HG03039 (cell line): ENCODE data around the gene TP53BP2.

Experiments
- ATAC-seq: cut with Tn5 transposase; IDR thresholded peaks from one replicate; pipeline ENCODE4 v1.9.1; 2021; ENCODE audit warnings: mild to moderate bottlenecking, moderate library complexity; ENCODE audit not compliant: unreplicated experiment

TP53BP2 gene

DNA sequence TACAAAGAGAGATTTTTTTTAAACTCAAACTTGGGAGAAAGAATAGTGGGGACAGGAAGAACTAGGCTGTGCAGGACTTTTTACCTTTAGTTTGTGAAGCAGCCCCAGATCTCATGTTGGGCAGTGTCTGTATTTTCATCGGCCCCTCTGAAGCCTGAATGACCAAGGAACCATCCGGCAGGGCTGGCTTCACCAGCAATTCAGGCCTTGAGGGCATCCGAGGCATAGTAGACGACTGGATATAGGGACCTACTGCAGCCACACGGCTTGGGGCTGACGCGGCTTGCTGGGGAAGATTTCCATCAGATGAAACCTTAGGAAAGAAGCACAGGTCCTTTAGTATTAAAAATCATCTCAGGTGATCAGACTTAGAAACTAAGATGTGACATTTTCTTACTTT is 43.7 kb downstream of the TP53BP2 start:
- ATAC-seq: no peak

GRCh38 chr1:223796210-223796609 is 49.5 kb downstream of the TP53BP2 start:
- no peak for ATAC-seq

DNA sequence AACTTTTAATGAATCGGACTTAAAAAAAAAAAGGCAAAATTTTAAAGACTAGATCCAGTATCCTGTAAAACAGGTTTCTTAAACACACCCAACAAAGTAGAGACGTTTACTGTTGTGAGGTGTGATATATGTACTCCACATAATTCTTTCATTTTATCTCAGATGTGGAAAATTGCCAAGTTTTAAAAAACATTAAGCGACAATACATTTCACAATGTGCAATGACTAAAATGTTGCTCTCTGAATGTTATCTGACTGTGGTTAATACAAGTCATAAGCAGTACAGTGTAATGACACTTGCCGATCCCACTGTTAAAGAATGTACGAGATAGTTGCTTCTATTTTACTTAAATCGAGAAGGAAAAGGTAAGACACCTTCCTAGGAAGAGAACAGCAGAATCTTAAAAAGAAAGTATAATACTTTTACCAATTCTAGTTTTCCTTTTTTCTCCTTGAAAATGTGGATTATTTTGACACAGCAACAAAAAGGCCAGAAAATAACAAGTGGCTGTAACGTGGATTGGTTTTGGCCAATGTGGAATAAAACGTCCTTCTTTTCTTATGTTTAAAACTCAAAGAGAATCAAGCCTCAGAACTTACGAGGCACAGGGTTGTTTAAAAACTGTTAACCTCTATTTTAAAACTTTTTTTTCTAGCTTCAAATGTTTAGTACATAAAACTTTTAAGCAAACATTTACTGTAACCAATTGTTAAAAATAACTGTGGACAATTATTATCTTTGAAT is 51.4 kb downstream of the TP53BP2 start:
- no peak for ATAC-seq

DNA sequence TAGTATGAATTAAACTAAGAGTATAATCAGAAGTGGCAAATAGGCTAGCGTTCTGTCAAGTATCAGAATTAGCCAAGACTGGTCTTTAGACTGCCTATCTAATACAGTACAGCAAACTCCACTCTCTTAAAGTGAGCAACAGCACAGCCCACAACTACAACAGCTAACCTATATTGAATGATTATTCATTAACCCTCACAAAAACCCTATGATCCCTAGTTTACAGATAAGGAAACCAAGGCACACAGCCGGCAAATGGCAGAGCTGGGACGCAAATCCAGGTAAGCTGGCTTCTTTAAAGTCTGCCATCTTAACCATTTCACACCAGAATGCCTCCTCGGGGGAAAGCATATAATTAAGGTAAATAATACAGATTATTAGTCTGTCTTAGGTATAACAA is 52.0 kb downstream of the TP53BP2 start:
- ATAC-seq: no peak

DNA sequence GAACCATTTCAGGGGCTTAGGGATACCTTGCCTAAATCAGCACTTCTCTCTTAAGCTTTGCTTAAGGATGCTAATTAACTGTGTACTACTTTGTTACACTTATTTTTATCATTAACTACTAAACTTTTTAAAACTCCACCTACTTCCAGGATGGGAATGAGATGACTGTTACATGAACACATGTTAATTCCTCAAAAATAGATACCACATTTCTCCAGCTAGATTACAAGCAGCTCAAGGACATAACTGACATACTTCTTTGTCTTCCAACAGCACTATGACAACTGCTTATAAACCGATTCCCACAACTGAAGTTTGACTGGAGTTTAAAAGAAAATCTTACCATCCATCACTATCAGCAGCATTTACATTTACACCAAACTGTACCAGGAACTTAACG is 53.7 kb downstream of the TP53BP2 start:
- no peak for ATAC-seq

- no peak for ATAC-seq
Observed at GRCh38 chr1:223788746-223789415, 56.9 kb downstream of the TP53BP2 start.

DNA sequence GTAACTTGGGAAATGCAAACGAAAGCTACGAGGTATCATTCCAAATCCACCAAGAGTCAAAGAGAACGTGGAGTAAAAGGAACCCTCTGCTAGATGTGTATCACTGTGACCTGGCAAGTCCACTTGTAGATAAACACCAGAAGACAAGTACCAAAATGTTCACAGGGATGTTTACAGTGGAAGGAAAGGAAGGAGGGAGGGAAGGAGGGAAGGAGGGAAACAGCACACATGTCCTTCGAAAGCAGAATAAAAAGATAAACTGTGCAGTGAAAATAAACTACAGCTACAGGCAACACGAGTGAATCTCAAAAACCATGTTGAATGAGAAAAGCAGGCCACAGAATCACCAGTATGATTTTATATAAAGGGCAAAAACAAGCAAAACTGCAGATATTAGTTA is 59.9 kb downstream of the TP53BP2 start:
- no peak for ATAC-seq

DNA sequence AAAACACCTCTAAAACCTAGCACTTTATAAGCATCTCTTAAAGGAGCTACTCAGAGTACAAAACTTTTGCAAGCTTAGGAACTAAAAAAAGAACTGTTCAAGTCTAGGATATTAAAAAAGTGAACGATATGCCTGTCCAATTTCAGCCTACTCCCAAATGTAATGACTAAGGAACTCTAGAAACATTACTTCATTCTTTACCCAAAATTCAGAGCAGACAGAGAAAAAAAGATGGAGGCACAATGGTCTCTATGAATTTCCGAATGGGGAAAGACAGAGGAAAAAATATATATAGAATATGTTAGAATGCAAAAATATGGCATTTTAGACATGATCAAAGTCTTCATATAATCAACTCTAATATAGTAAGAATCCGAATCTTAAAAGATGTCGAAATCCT is 61.2 kb downstream of the TP53BP2 start:
- no peak for ATAC-seq

- ATAC-seq: no peak
Observed at GRCh38 chr1:223783676-223784075, 62.1 kb downstream of the TP53BP2 start.

- no peak for ATAC-seq
Observed at GRCh38 chr1:223780949-223781348, 64.8 kb downstream of the TP53BP2 start.

DNA sequence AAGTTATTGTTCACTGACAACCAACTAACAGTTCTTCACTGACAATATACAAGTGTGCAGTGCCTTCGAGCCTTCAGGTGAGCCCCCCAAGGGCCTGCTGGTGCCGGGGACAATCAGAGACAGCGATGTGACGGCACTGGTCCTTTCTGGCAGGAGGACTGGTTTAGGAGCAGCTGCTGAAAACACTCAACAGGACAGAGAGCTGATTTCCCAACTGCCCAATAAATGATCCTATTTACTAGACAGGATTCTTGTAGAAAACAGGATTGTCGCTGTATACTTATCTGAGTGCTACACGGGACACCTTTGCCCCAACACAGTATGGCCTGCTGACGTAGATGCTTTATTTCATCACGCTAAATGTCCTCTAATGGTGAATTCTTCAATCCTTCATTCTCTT is 65.4 kb downstream of the TP53BP2 start:
- ATAC-seq: no peak

GRCh38 chr1:223776826-223777454 is 68.8 kb downstream of the TP53BP2 start:
- no peak for ATAC-seq

DNA sequence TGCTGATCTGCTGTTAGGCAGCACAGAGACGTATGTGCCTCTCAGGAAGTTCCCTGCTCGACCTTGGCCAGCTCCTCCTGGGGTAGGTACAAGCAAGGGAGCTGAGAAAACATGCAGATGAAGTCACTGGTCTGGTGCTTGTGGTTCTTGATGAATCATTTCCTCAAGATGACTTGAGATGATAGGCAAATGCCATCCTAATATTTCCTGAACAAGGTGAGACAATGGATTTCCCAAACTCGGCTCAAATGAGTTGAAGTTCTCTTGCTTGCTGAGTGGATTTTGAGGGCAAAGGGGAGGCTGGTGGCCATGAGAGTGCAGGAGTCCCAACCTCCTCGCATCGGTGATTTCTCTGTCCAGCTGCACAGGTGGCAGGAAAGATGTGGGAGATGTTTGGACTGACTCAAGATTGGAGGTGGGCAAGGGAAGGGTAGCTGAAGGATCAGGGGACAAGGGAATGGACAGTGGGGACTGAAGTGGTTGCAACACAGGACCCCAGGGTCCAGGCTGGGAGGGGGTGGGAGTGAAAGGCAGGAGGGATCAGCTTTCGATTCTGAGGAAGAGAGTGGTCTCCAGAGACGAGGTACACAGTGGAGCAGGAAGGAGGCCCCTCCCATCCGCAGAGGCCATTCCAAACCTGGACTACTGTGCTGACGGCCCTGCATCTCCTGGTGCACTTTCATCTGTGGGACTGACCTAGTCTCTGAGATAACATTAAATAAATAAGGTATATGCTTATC is 69.5 kb downstream of the TP53BP2 start:
- ATAC-seq: peak; percentile 55

DNA sequence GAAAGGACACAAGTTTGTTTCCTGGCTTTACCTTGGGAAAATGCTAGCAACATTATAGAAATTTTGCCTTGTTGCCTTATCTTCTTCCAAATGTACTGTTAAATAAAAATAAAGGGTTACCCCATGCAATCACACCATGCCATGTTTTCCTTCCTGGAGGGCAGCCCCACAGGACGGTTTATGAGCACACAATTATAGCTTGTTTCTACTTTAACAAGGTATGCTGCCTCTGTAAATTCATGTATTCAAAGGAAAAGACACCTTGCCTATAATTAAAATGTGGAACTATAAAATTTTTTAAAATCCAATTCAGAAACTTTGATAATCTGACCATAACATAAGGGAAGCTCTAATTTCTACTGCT is 70.1 kb downstream of the TP53BP2 start:
- ATAC-seq: no peak

DNA sequence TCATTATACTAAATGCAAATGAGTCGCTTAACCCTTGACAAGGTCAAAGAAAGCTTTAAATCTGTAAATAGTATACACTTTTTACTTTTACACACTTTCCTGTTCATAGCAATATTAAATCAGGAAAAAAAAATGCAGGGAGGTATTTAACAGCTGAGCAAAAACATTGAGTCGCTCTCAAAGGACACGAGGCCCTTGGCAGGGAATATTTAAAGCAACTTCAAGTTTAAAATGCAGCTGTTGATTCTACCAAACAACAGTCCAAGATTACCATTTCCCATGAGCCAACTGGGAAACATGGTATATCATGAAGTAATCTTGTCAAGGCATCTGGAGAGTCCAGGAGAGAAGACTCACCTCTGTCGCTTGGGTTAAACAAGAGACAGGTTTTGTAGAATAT is 70.7 kb downstream of the TP53BP2 start:
- no peak for ATAC-seq

- no peak for ATAC-seq
Observed at GRCh38 chr1:223774134-223774814, 71.5 kb downstream of the TP53BP2 start.

DNA sequence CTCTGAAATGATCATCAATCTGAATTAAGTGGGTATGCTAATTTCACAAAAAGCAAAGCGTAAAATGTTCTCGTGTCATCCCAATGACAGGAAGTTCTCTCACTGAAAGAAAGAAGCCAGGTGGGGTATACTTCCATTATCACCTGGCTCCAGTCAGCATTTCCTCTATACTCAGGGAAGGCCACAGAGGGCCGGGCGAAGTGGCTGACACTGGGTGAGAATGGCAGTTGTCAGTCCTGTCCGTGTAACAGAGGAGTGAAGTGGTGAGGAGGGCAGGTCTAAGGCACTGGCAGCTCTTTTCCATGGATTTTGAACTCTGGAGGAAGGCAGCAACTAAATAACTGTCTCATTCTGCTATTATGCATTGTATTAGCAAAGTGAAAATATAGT is 73.0 kb downstream of the TP53BP2 start:
- no peak for ATAC-seq

DNA sequence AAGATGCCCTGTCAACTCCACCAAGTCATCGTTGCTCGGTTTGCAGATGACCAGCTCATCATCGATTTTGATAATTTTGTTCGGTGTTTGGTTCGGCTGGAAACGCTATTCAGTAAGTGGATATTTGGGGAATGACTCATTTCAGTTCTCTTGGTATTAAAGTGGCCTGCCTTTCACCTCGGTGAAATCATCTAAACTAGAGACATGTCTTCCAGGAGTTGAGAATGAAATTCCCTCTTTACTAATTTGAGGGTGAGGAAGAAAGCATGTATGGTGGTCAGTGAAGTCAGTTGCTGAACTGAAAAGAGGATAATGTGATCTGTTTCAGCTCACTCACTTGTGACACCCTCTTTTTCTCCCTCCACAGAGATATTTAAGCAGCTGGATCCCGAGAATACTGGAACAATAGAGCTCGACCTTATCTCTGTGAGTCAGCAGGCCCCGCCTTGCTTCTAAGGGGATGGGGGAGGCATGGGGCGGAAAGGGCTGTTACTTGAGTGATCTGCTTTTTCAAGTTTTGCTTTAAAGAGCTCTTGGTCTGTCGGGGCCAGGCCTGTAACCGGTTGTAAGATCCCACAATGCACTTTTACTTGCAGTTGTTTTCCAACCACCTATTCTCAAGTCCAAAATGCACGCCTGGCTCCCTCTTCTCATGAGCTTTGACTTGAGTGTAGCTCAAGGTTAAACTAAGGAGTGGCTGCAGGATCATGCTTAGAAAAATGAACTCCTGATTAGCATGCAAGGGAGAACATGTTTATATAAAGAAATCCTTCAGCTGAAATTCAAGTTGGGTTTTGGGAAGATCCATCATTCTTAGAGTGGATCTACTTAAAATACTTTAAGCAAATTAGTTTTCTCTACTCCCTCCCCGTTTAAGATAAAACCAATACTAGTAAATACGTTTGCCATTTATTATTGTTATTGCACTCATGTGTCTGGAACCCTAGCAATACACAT is 73.7 kb downstream of the TP53BP2 start:
- ATAC-seq: no peak

DNA sequence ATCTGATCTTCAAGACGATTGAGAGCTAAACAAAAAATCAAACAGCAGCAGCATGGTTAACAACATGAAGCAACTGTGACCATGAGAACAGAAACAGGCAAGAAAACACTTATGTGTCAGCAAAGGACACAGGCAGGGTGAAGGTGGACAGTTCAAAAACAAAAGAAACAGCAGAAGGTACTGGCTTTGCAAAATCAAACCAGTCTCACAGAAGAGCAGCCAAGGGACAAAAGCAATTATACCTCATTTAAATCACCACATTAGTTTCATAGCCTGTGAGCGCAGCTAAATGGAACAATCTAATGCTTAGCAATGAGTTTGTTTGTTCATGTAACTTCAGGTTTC is 74.3 kb downstream of the TP53BP2 start:
- no peak for ATAC-seq
